Measurements from ENCODE around the gene IFNE.
"Not testable (repeated sequence)": the region's sequence is repeated elsewhere in the genome, so short reads cannot be mapped to it uniquely, and the experiment has no call there.

The IFNE gene

DNA sequence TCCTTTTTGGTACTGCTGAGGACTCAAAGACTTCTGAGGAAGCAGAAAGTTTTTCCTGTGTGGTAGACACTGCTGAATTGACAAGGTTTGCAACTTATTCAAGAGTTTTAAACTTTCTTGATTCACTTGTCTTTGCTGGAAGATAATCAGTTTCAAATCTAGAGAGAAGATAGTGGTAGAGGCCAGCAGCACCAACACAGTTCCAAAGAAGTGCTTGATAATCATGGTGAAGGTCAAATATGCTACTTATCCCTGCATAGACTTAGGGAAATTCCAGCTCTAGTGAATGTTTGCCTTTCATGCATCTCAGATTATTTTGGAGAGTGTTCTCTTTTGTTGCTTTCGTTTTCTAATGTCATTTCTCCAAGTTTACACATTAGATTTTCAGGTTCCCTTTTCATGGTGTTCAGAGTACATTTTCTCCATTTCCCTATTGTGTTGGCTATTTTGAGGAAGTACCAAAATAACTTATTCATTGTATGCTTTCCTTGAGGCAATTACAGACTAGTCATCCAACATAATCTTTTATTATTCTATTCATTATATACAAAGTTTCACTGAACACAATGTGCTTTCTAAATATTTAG is 550 bp downstream of the IFNE start:
- peak; percentile 68 for DNase-seq

GRCh38 chr9:21479152-21479702 is 2.9 kb downstream of the IFNE start:
- no peak for DNase-seq

DNA sequence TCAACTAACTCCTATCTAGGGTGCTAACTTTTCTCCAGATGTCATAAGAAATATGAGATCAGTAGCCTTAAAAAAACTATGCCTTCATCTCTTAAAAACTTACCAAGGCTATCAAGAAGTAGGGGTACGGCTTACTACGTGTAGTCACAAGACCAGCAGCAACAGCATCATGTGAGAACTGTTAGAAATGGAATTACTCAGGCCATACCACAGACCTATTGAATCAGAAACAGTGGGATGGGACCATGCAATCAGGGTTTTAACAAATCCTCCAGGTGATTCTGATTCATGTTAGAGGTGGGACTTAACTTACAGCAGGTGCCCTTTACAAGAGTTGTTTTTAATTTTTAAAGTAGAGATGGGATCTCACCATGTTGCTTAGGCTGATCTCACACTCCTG is 4.6 kb downstream of the IFNE start:
- no peak for DNase-seq

GRCh38 chr9:21473236-21473635 is 8.9 kb downstream of the IFNE start:
- DNase-seq, result no peak

- no peak for DNase-seq
Measured at GRCh38 chr9:21470126-21470525, 12.0 kb downstream of the IFNE start.

DNA sequence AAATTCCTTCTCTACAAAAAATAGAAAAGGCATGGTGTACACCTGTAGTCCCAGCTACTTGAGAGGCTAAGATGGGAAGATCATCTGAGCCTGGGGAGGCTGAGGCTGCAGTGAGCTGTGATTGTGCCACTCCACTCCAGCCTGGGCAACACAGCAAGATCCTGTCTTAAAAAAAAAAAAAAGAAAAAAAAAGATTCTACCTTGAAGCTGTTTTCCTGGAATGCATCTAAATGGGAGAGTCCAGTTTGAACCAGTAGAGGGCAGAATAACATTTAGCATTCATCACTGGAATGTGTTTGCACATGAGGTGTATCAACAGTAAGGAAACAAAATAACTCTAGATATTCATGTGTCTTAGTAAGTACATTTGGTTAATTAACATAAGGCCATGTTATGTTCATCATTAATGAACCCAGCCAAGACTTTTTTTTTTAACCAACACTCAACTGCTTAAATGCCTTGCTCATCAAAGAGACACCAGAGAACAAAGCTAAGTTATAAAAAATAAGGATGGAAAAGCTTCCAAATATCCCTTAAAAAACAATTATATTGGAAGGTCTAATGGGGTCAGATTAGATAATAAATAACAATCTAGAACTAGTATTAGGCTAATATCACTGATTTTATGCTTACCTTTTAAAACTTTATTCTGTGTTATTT is 16.1 kb downstream of the IFNE start:
- DNase-seq, result no peak

GRCh38 chr9:21465138-21465537 is 17.0 kb downstream of the IFNE start:
- DNase-seq, result no peak

GRCh38 chr9:21461377-21461776 is 20.7 kb downstream of the IFNE start:
- no peak for DNase-seq

DNA sequence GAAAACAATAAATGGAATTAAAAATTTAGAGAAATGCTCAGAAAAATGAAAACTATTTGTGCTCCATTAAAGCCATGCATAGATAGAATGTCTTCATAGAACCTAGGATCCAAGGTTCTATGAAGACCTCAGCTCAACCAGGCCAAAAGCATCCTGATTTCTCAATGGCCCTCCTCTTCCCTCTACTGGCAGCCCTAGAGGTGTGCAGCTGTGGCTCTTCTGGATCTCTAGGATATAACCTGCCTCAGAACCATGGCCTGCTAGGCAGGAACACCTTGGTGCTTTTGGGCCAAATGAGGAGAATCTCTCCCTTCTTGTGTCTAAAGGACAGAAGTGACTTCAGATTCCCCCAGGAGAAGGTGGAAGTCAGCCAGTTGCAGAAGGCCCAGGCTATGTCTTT is 26.8 kb downstream of the IFNE start:
- DNase-seq, result no peak

DNA sequence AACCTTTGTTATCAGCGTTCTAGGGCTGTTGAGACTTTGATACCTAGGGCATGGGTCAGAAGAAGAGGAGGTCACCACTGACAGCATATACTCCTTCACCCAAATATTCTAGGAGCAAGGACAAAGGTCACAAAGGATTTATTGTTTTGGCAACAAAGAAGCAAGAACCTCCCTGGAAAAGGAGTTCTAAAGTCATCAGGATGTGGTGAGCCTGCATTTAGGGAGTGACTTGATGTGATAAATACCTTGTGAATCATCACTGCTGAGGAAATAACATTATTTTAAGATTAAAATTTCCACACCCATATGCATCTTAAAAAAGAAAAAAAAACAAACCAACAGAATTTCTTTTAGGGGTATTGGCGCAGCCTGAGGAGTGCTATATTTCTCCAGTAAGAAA is 28.0 kb downstream of the IFNE start:
- no peak for DNase-seq

GRCh38 chr9:21452681-21453080 is 29.4 kb downstream of the IFNE start:
- DNase-seq, result no peak

DNA sequence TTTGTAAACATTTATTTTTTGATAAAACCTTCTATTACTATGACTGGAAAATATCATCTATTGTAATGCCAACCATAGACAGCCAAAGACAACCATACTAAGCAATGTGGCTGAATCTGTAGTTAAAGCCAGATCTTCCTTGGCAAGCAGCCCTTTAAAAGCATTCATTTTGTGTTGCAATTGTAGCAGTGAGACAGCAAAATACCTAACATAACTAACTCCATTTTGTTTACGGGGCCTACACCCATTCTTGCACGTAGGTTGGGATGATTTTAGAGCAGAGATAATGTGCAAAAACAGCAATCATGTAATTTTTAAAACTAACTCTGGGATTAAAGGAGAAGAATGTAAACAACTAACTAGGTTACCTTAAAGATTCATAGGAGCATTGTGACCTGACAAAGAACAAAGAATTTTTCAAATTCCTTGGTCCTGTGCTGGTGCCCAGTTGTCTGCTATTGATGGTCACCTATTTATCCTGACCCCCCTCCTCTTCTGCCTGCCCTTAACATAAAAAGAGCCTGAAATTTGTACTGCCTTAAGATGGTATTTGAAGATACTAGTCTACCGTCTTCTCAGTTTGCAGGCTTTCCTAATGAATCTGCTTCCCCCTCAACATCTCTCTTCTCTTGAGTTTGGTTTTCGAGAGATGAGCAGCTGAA is 31.2 kb downstream of the IFNE start:
- no peak for DNase-seq

- DNase-seq, result not testable (repeated sequence)
Measured at GRCh38 chr9:21449312-21449711, 32.8 kb downstream of the IFNE start.

GRCh38 chr9:21443849-21444625 is 38.1 kb downstream of the IFNE start:
- peak; percentile 46 for DNase-seq

DNA sequence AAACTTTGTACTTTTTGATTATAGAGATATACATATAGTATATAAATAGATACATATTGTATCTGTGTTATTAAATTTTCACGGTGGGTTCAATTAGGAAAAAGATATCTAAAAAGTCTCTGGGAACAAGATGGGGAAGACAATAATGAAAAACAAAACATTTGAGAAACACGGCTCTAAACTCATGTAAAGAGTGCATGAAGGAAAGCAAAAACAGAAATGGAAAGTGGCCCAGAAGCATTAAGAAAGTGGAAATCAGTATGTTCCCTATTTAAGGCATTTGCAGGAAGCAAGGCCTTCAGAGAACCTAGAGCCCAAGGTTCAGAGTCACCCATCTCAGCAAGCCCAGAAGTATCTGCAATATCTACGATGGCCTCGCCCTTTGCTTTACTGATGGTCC is 42.0 kb downstream of the IFNE start, which contains the start of gene IFNA1:
TSS of gene IFNA1 (plus strand) at position 301 of the 400 bp plus-strand sequence. CDS start at position 370, 69 bp downstream.
- DNase-seq, result no peak

DNA sequence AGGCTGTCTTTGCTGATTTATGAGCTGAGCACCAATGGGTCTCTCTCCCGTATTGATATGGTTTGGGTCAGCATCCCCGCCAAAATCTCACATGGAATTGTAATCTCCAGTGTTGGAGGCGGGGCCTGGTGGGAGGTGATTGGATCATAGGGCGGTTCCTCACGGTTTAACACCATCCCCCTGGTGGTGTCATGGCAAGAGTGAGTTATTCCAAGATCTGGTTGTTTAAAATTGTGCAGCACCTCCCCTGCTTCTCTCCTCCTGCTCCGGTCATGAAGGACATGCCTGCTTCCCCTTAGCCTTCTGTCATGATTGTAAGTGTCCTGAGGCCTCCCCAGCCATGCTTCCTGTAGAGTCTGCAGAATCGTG is 47.1 kb downstream of the IFNE start:
- not testable (repeated sequence) for DNase-seq

GRCh38 chr9:21434202-21435014 is 47.7 kb downstream of the IFNE start:
- no peak for DNase-seq

DNA sequence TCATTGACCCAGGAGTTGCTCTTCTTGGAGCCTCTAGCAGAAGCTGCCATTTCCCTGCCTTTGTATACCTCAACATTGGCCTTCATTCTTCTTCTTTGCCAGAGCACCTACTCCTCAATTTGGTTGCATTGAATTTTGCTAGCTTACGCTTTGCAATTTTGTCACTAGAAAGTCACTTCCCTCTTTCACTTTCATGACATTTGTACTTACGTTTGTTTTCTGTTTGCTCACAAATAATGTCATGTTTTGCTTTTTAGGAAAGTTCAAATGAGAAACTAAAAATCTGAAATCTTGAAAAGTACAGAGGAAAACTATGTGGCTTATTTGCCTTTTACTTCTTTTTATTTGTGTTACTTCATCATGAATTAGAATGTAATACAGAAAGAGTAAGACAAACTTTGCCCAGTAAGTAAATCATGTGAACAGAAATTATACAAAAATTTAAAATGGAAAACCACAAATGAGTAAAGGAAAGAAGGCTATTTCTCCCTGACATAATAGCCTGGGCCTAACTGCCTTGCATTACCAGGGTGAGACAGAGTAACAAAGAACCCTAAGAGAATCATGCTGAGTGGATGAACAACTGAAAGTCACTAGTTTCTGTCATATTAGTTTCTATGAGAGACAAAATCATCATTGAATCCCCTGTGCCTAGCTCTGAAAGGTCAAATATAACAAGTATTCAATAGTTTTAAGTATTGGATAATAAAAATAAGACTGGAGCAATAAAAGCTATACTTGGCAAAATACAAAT is 49.3 kb downstream of the IFNE start:
- DNase-seq, result no peak

Measured in SIG-M5 (cell line).